Right ventricle myocardium superior (tissue), 1 donor: ENCODE results near the gene S100P. TPM values are rescaled to one million over a fixed set of nuclear protein-coding genes. Genes with fewer than 3 reads are reported as not detected.
"Not testable (repeated sequence)": the region's sequence is repeated elsewhere in the genome, so short reads cannot be mapped to it uniquely, and the experiment has no call there.

ENCODE experiments used
- ATAC-seq: fragments of 200-7000 bp; cut with Tn5 transposase; one replicate; pipeline ENCODE4 v1.9.1; 2020; ENCODE audit warnings: mild to moderate bottlenecking; ENCODE audit not compliant: poor library complexity
- DNase-seq: peaks from one replicate; pipeline ENCODE4 v3.0.0-alpha.2; 2020
- intact Hi-C: fragments of 100-400 bp; cut with DNase I; formaldehyde crosslinking; loops from one replicate; pipeline ENCODE4 v1.11.2; 2022
- long read RNA-seq: library from polyadenylated mRNA; unstranded; transcript quantifications from one replicate; pipeline ENCODE4 v2.0.0, GENCODE V29; 2021
- total RNA-seq: library from RNA; stranded (reverse); fragmentation: NEBNext Ultra II Directional; extraction: Animal tissue kit (Norgen Biotek cat#: 25700); gene quantifications from one replicate; pipeline ENCODE4 v1.2.1, GENCODE V29; 2021
- donor health status: DM: no; HTN: yes; CAD: no; lungs with severe emphysema.

S100P gene
- total RNA-seq = not detected
- long read RNA-seq = 0 reads

DNA sequence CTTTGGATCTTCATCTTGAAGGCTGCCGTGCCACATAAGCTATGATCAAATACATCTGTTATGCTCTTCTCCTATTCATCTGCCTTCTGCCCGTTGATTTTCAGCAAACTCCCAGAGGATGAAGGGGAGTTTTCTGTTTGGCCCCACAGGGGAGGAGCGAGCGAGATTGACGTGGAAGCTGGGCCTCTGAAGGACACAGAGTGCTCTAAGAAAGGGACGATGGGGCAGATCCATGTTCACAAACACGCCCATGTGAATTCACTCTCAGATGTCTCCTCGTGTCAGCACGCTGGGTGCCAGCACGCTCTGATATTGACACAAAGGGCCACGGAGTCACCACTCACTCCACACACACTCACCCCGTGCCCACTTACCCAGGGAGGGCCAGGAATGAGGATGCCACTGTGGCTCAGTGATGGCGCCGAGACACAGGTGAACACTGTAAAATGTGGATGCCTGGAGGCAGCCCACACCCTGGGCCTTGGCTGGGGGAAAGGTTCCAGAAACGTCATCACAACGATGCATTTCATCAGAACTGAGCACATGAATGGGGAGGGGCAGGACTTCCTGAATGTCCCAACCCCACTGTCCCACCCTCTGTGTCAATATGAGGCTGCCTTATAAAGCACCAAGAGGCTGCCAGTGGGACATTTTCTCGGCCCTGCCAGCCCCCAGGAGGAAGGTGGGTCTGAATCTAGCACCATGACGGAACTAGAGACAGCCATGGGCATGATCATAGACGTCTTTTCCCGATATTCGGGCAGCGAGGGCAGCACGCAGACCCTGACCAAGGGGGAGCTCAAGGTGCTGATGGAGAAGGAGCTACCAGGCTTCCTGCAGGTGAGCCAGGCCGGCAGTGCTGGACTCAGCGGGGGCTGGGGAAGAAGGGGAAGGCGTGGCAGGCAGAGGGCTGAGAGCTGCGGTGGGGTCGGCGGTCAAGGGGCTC is at the start of gene S100P:
Gene S100P (plus strand): TSS at position 648 of the 946 bp plus-strand sequence. CDS start 55 bp downstream, at position 703.
- DNase-seq (no peak), ATAC-seq (no peak)
- intact Hi-C loops = no loop called here

DNA sequence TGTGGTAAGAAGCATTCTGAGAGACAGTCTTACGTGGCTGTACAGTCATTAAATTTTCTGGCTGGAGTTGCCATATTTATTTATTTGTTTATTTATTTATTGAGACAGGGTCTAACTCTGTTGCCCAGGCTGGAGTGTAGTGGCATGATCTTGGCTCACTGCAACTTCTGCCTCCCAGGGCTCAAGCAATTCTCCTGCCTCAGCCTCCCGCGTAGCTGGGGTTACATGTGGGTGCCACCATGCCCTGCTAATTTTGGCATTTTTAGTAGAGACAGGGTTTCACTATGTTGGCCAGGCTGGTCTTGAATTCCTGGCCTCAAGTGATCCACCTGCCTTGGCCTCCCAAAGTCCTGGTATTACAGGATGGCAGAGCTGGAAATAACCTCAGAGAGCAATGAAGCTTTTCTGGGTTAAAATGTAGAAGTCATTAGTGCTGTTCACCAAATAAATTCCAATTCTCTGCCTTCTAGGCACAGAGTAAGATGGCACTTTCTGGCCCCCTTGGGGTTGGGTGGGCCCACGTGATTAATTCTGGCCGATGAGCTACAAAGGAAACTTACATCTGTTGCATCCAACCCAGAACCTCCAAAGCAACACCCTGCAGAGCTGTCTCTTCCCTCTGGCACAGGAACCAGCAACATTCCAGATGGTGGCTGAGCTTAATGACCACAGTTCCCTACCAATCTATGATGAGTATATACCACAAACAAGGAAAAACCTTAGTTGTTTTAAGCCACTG is 48.7 kb upstream of the S100P start:
- intact Hi-C loops = loop anchor here (5.0 kb wide), 1 partner anchor 62 kb away; the partner anchor contains the start of gene MRFAP1L1
- DNase-seq (no peak), ATAC-seq (no peak)

DNA sequence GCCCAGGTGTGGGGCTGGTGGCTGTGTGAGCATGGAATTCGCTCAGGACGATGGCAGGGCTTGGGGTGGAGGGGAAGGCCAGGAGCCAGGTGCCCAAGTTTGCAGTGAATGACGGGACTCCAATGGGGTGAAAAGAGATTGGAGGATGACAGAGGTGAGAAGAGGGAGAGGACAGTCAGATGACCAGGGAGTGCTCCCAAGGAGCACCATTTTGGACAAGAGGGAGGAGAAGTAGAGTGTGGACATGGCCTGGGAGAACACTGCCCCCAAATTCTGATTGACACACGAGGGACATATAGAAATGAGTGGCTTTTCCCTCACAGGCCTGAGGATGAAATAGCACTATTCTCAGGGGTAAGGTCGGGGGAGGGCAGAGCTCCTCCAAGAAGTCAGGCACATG is 46.5 kb upstream of the S100P start:
- intact Hi-C loops = no loop called here
- no peak for ATAC-seq
- no peak for DNase-seq

DNA sequence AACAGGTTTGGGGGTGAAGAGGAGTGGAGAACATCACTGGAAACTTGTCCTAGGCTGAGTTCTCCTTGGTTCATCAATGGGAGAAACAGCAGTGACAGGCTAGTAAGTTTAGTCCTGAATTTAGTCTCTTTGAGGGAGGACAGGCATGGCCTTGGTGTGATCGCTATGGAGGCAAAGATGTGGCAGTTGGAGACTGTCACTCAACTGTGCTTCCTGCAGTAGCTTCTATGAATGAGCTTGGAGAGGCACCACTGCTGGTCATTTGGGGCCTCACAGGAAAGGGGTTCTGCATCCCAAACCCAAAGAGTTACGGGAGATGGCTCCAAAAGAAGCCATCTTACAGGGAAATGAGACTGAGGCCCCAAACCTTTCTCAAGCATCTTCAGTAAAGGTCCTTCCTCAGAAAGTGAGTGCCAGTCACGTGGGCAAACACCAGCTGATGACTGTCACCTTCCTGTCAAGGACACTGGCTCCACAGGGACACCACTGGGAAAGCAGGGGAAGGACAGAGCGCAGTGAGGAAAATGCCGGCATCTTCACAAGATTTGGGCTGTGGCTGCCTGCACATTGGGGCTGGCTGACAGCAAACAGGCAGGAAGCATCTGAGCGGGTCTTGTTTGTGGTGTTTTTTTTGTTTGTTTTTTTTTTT is 46.0 kb upstream of the S100P start:
- no peak for DNase-seq
- intact Hi-C loops = no loop called here
- no peak for ATAC-seq

DNA sequence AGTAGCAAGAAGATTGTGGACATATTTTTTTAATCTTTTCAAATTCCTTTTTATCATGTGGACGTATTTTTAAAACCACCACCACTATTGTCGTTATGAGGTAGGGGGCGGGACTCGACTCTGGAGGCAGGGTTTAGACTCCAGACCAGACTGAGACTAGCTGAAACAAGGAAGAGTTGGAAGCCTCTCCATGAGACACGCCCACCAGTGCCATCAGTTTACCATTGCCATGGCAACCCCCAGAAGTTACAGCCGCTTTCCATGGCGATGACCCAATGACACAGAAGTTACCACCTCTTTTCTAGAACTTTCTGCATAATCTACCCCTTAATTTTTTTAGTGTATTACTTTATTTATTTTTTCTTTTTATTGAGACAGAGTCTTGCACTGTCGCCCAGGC is 44.5 kb upstream of the S100P start:
- ATAC-seq (no peak), DNase-seq (no peak)
- intact Hi-C loops = no loop called here

DNA sequence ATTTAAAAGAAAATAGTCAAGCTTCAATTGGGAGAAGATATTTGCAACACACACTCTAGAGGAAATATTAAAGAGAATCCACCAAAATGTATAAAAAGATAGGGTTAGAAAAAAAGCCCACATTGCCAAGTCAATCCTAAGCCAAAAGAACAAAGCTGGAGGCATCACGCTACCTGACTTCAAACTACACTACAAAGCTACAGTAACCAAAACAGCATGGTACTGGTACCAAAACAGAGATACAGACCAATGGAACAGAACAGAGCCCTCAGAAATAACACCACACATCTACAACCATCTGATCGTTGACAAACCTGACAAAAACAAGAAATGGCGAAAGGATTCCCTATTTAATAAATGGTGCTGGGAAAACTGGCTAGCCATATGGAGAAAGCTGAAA is 39.5 kb upstream of the S100P start:
- ATAC-seq, intact Hi-C loops, DNase-seq: not testable (repeated sequence)

DNA sequence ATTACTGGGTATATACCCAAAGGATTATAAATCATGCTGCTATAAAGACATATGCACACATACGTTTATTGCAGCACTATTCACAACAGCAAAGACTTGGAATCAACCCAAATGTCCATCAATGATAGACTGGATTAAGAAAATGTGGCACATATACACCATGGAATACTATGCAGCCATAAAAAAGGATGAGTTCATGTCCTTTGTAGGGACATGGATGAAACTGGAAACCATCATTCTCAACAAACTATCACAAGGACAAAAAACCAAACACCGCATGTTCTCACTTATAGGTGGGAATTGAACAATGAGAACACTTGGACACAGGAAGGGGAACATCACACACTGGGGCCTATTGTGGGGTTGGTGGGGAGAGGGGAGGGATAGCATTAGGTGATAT is 38.4 kb upstream of the S100P start:
- ATAC-seq, intact Hi-C loops, DNase-seq: not testable (repeated sequence)

DNA sequence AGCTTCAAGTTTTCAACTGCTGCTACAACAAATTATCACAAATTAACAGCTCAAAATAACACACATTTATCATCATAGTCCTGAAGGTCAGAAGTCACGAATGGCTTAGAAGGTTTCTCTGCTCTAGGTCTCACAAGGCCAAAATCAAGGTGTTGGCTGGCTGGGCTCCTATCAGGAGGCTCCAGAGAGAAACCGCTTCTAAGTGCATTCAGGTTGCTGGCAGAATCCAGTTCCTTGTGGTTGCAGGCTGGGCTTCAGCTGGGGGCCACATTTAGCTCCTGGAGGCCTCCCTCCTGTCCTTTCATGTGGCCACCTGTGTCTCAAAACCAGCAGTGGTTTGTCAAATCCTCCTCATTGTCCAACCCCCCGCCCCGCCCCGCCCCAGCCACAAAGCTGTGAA is 37.8 kb upstream of the S100P start:
- intact Hi-C loops = no loop called here
- DNase-seq (no peak), ATAC-seq (no peak)

DNA sequence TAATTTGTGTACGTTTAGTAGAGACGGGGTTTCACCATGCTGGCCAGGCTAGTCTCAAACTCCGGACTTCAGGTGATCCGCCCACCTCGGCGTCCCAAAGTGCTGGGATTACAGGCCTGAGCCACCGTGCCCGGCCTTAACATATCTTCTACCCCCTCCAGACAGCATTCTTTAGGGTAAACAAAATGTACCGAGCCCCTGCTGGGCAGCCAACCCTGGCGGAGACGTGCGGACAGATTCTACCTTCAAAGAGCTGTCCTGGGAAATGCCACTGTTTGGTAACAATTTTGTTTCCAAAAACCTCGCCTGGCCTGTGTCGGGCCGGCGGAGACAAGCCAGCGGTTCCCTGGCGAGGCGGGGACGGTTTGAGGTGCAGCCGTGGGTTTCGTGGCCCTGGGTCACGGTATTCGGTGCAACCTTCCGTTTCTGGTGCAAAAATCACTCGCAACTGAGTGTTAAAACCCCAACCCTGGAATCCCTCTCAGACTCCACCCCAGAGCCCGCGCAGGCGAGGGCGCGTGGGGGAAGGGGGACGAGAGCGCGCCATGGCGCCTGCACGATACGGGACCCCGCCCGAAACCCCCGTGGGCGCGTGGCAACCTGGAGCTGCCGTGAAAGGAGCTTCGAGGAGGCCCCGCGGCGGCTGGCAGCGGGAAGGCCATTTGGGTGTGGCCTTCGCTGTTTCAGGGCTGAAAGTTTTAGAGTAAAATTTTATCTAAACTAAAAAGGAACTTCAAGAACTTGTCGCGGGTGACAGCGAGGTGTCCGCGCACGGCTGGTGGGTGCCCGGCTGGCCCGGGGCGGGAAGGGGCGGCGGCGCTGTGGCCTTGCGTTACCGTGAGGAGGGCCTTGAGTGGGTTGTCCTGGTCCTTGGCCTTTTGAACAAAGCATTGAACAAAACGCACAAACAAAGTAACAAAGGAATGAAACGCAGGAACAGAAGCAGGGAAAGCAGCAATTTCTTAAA is 36.2 kb upstream of the S100P start:
- DNase-seq (no peak), ATAC-seq (no peak)
- intact Hi-C loops = no loop called here

DNA sequence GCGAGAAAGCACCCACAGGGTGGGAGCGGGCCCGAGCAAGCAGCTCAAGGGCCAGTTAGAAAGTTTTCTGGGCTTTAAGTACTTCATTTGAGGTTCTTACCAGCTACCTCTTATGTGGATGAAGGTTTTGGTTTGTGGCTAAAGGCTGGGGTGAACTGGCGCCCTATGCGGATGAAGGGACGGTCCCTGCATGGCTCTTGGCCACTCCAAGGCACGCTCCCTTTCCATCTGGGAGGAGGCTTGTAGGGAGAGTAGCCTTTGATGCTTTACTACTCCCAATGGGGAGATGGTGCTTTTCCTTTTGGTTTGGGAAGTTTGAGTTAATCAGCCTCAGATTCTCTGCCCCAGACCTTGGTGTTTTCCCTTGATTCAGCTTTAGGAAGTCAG is 35.5 kb upstream of the S100P start:
- DNase-seq (no peak), ATAC-seq (peak; percentile 31)
- intact Hi-C loops = no loop called here

DNA sequence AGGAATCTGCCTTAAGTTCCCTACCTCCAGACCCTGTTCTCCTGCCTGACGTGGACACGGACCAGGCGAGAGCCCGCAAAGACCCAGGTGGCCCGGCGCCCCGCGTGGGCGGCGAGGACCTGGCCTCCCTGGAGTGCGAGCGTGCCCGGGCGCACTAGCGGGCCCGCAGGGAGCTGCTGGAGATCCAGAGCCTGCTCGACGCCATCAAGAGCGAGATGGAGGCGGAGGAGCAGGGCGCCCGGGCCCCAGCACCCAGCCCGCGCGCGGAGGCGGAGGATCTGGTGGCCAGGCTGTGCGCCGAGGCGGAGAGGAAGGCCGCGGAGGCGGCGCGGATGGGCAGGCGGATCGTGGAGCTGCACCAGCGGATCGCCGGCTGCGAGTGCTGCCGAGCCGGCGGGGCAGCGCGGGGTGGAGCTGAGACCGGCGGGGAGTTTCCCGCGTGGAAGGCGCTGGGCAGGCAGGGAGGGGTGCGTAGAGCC is 35.0 kb upstream of the S100P start:
- ATAC-seq = peak; percentile 85
- intact Hi-C loops = no loop called here
- DNase-seq = peak; percentile 70

DNA sequence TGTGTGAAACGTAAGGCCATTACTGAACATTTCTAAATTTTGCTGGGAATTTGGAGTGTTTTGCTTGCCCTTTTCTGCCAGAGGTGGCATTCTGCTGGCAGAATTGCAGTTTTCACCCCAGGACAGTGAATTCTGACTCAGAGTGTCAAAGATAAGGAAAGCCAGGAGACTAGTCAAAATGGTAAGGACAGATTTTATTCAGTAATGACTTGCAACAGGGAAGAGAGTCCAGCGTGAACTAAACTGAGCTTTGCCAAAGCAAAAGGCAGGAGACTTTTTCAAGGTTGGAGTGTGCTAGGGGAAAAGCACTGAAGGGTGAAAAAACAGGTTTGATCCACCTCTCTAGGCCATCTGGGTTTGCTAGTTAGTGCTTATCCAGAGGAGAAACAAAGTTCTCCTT is 33.8 kb upstream of the S100P start:
- no peak for ATAC-seq
- intact Hi-C loops = no loop called here

DNA sequence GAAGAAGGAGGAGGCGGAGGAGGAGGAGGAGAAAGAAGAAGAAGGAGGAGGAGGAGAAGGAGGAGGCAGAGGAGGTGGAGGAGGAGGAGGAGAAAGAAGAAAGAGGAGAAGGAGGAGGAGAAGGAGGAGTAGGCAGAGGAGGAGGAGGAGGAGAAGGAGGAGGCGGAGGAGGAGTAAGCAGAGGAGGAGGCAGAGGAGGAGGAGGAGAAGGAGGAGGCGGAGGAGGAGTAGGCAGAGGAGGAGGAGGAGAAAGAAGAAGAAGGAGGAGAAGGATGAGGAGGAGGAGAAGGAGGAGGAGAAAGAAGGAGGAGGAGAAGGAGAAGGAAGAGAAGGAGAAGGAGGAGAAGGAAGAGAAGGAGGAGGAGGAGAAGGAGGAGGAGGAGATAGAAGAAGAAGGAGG is 33.2 kb upstream of the S100P start:
- no peak for ATAC-seq
- intact Hi-C loops = no loop called here
- no peak for DNase-seq

More for the DNA sequence above, 33.8 kb upstream of the S100P start:
- no peak for DNase-seq

DNA sequence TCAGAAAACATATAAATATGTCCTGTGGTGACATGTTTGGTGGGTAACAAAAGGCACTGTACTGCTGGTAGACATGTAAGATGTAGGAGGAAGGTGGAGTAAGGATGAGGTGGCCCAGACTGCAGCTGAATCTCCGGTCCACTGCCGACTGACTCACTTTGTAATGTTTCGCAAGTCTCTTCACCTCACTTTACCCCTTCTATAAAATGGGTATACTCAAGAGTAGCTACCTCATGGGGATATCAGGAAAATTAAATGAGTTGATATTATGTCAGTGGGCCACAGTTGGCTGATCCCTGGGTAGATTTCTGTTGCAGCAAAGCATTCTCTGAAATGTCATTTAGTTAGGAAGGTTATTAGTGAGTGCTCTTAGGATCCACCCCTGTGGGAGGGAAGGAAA is 31.1 kb upstream of the S100P start:
- DNase-seq = no peak
- intact Hi-C loops = no loop called here
- no peak for ATAC-seq

DNA sequence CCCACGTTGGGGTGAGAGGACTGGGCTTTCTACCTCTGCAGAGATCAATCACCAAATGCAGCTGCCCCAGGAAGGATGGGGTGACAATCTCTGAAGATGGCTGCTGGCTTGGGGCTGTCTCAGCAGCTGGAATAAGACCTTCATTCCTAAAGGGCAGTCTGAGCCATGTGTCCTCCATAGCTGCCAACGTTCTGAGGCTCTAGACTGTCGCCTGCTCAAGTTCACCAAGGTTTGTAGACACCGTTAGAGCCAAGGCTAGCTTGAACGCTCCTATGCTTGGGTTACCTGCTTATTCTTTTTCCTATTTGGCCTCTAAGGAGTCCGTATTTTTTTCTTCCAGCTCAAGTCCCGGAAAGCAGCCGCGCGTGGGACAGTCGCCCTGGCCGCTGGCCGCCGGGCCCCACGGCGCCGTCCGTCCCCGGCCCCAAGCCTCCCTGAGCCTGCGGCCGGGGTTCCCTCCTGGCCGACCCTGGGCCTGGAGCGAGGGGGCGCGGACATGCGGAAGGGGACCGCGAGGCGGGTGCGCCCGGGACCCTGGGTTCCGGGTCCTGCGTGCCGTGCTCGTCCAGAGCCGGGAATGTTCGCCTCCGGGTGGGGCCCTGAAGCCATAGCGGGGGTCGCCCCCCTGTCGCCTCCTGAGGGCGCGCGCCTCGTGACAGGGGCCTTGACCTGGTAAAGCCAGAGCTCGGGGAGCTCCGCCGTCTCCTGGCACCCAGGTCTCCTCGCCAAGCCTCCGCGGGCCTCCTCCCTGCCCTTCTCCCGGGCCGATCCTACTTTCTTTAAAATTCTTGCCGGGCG is 29.9 kb upstream of the S100P start:
- intact Hi-C loops = no loop called here
- ATAC-seq = peak; percentile 38
- no peak for DNase-seq

DNA sequence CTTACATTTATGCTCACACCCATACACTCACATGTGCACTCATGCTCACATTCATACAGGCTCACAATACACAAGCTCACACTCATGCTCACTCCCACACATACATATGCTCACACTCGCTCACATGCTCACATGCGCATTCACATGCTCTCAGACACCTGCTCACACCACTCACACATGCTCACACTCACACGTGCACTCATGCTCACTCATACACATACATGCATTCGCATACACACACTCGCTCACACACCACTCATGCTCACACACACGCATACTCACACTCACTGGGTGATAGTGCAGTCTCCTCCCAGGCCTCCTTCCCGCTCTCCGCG is 28.4 kb upstream of the S100P start:
- DNase-seq (no peak), ATAC-seq (no peak)

DNA sequence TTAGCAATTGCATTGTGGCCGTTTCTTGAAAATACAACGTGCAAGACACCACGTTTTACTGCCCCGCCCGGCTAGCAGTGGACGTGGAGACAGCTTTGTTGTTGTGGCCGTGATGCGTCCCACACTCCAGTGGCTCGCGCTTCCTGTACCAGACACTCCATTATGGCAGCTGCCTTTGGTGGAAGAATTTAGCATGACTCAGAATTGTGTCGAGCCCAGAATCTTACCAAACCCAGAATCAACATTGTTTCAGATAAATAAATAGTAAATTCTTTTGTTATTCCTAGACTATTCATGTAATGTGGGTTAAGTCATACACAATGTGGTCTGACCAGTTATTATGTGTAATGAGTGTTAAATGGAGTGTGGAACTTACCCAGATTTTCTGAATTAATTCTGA is 25.3 kb upstream of the S100P start:
- ATAC-seq (no peak), DNase-seq (no peak)
- intact Hi-C loops = no loop called here

More for the DNA sequence above, 28.4 kb upstream of the S100P start:
- intact Hi-C loops = no loop called here
